Measurements from ENCODE around the gene MSANTD3. TPM values are rescaled to one million over a fixed set of nuclear protein-coding genes. Genes with fewer than 3 reads are reported as not detected.
"Not testable (repeated sequence)": the region's sequence is repeated elsewhere in the genome, so short reads cannot be mapped to it uniquely, and the experiment has no call there.

The MSANTD3 gene
- 28.2 TPM for total RNA-seq (ENCODE audit: insufficient read depth, low replicate concordance)

DNA sequence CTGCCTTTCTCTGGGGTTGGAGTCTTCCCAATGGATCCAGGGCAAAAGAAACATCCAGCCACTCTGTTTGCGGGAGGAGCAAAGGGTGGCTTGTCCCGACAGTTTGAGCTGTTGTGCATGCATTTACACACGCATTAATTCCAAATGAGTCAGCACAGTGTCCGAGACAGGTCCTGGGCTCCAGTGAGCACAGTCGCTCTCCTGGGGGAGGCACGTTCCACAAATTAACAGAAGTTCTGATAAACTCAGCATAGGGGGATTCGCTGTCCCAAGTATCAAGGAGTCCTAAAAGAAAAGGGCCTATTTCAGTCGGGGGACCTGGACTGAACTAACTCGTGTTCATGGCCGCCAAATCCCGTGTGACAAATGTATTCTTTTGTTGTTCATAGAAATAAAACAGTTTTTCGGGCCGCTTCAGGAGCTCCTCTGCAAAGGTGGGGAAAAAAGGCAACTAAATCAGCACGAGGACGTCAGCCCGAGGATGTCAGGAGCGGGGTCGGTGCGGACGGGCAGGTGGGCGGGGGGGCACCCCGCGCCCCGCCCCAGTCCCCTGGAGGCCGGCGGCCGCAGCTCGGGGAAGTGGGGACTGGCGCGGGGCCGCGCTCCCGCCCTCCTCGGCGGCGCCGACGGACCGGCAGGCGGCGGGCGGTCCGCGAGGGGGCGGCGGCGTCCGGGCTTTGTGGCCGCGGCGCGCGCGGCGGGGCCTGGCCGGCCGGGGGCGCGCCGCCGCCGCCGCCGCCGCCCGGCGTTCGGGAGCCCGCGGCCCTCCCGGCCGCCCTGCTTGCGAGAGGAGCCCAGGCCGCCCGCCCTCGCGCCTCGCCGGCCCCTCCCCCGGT, at the start of gene MSANTD3:
Gene MSANTD3, plus strand, starts transcription at position 614 of the 836 bp plus-strand sequence. CDS start 14,796 bp downstream, outside the sequence.
- DNase-seq (ENCODE audit: low spot score): peak; percentile 66

GRCh38 chr9:100379862-100380261, 47.1 kb upstream of the MSANTD3 start:
- peak; percentile 45 for DNase-seq (ENCODE audit: low spot score)

DNA sequence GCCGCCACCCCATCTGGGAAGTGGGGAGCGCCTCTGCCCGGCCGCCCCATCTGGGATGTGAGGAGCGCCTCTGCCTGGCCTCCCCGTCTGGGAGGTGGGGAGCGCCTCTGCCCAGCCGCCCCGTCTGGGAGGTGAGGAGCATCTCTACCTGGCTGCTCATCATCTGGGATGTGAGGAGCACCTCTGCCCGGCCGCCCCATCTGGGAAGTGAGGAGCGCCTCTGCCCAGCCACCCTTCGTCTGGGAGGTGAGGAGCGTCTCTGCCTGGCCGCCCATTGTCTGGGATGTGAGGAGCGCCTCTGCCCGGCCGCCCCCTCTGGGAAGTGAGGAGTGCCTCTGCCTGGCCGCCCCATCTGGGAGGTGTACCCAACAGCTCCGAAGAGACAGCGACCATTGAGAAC, 34.0 kb upstream of the MSANTD3 start:
- DNase-seq (ENCODE audit: low spot score): not testable (repeated sequence)

DNA sequence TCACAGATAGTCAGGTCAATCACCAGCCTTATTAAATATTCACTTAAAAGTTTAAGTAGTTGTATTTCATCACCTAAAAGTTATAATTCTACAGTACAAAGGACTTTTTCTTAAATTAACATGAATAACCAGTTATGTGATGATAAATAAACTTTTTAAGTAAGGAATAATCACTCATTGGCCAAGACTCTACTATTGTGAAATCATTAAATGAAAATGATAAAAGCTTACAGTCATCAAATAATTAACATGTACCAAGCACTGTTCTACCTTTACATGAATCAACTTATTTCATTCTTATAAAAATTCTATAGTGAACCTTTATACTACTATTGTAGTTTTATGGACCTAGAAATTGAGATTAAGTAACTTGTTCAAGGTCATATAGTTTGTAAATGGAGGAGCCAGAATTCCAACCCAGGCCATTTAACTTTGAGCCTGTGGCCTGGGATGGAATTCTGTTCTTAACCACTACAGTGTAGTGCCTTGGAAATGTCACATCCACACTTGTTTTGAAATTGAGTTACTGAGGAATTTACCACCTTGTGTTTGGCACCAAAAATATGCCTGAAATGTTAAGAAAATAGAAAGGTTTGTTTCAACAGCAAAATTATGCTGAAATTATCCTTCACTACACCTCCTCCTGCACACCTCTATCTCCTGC, 32.8 kb upstream of the MSANTD3 start:
- DNase-seq (ENCODE audit: low spot score): no peak

DNA sequence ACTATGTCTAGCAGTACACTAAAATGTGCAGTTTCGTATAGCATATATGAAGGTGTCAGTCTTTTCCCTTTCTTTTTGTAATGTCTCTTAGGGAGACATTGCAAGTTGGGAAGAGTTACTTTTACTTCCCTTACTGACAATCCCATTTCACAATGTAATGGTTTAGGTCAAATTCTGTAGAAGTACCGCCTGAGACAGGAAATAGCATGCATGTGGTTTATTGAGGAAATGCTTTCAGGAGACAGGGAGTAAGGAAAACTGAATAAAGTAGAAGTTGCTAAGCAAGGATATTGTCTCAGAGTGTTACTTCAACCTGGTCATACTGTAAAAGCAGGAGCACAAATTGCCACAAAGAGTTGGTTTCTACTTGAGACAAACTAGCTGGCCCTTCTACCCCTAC, 32.1 kb upstream of the MSANTD3 start:
- DNase-seq (ENCODE audit: low spot score): no peak

DNA sequence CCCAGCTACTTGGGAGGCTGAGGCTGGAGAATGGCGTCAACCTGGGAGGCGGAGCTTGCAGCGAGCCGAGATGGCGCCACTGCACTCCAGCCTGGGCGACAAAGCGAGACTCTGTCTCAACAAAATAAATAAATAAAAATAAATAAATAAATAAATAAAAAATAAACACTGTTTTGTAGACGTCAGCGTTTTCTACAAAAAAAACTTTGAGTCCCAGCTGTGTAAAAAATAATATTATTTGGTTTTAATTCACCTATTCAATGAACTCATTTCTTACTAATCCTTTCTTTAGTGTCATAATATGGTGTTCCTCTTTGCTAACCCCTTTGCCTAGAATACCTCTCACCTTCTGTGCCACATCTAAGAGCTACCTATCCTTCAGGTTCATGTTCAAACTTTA, 30.2 kb upstream of the MSANTD3 start:
- no peak for DNase-seq (ENCODE audit: low spot score)

DNA sequence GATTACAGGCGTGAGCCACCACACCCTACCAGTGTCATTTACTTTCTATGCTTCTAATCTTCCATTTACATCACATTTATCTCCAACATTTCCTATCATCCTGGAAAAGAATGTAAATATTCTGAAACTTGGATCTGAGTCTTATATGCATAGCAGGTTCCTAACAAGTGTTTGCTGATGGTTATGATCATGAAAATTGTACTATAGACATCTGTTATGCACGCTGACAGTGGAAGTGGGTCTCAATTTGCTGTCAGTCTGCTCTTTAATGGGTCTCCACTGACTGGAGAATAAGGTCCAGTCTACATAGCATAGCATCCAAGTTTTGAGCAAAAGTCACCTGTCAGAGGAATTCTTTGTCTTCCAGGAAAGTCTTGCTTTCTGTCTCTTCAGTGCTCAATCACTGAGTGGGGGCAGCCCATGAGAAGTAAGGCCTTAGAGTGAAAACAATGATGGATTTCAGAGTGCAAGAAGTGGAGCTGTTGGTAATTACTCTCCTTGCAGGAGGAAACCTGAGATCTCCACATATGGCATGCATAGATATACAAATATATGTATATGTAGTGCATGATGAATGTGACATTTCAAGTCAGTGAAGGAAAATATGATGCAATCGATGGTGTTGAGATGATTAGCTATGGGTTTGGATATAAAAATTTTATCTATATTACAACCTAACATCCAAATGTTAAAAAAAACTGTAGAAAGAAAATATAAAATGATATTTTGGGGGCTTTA, 29.2 kb upstream of the MSANTD3 start:
- DNase-seq (ENCODE audit: low spot score): no peak

GRCh38 chr9:100401042-100401441, 25.9 kb upstream of the MSANTD3 start:
- DNase-seq (ENCODE audit: low spot score): no peak

GRCh38 chr9:100406962-100407361, 20.0 kb upstream of the MSANTD3 start:
- DNase-seq (ENCODE audit: low spot score): no peak

DNA sequence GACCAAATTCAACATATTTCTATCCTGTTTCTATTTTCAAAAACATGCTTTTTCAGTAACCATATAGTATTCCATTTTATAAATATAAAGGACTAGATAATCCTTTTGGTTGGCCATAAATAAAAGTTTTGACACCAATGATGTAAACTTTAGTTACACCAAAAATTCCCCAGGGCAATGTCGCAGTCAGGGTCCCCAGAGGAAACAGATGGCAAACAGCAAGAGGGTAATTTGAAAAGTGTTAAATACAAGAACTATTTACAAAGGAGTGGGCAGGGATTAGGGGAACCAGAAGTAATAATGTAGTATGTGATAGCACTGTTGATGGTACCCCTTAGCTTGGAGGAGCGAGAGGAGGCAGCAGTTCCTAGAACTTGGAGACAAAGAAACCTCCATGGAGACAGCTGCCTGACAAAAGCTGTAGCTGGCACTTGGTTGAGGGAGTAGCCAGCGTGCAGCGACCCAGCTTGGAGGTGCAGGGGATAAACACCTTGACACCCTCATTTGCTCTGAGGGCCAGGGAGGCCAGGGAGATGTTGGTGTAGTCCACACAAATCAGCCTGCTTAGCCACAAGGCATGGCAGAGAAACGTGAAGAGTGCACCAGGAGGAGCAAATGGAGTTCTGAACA, 18.3 kb upstream of the MSANTD3 start:
- no peak for DNase-seq (ENCODE audit: low spot score)

DNA sequence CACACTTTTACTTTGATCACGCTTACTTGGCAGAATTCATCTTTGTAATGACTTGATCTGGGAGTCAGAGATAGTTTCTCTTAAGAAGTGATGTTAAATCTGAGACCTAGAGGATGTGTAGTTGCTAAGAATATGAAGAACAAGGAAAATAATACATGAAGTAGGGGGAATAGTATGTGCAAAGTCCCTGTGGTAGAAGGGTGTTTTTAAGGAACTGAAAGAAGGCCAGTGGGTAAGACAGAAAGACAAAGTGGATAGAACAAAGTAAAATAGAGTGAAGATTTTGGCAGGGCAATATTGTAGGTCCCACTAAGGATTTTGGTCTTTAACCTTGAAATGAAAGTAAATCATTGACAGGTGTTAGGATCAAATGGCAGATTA, 17.8 kb upstream of the MSANTD3 start:
- DNase-seq (ENCODE audit: low spot score): no peak

- DNase-seq (ENCODE audit: low spot score): peak; percentile 96
These were observed 15.3 kb upstream of the MSANTD3 start for GRCh38 chr9:100411472-100412283.

GRCh38 chr9:100413839-100414420, 13.0 kb upstream of the MSANTD3 start:
- no peak for DNase-seq (ENCODE audit: low spot score)

DNA sequence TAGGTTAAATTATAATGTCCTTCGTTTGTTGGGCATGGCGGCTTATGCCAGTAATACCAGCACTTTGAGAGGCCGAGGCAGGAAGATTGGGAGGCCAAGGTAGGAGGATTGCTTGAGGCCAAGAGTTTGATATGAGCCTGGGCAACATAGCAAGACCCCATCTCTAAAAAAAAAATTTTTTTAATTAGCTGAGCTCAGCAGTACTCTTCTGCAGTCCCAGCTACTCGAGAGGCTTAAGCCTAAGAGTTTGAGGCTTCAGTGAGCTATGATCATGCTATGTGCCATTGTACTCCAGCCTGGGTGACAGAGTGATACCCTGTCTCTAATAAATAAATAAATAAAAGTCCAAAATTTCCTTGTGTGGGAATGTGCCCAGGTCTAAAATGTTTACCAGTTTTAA, 9.1 kb upstream of the MSANTD3 start:
- no peak for DNase-seq (ENCODE audit: low spot score)

GRCh38 chr9:100419166-100419565, 7.8 kb upstream of the MSANTD3 start:
- DNase-seq (ENCODE audit: low spot score): no peak

GRCh38 chr9:100421116-100421515, 5.8 kb upstream of the MSANTD3 start:
- DNase-seq (ENCODE audit: low spot score): not testable (repeated sequence)

DNA sequence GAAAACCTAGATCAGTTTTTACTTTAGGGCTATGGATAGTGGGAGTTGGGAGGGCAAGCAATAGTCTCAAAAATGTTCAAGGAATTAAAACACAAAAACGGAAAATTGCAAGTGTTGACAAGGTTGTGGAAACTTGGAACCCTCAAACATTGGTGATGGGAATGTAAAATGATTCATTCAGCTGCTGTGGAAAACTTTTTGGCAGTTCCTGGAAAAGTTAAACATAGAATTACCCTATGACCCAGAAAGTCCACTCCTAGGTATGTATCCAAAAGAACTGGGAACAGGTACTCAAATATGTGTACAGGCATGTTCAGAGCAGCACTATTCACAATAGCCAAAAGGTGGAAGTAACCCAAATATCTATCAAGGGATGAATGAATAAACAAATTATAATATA, 1.2 kb upstream of the MSANTD3 start:
- no peak for DNase-seq (ENCODE audit: low spot score)

- peak; percentile 56 for DNase-seq (ENCODE audit: low spot score)
These were observed 784 bp upstream of the MSANTD3 start for GRCh38 chr9:100426189-100426529.

- peak; percentile 69 for DNase-seq (ENCODE audit: low spot score)
These were observed 672 bp downstream of the MSANTD3 start for GRCh38 chr9:100427366-100428263.
